DOHH2 (cell line): ENCODE measurements around the gene FLYWCH1.

Source experiments
- H3F3A ChIP-seq: fragments of 200-600 bp; sonication (generic), shearing (Covaris generic); 2 replicates; pipeline ENCODE4 v1.6.0; 2016; ENCODE audit warnings: antibody characterized with exemption, mild to moderate bottlenecking; ENCODE audit not compliant: control insufficient read depth, insufficient read depth
- H3K27ac ChIP-seq: fragments of 200-600 bp; sonication (generic); 2 replicates; pipeline ENCODE4 v1.5.1; 2014; ENCODE audit warnings: low read depth, mild to moderate bottlenecking, low read length, moderate library complexity
- H3K27me3 ChIP-seq: fragments of 200-600 bp; sonication (generic); 2 replicates; pipeline ENCODE4 v1.6.1; 2014; ENCODE audit warnings: mild to moderate bottlenecking, low read length, mixed read lengths; ENCODE audit not compliant: control insufficient read depth
- H3K36me3 ChIP-seq: fragments of 200-600 bp; sonication (generic); 2 replicates; pipeline ENCODE4 v1.6.1; 2014; ENCODE audit warnings: mild to moderate bottlenecking, low read length, moderate library complexity, mixed read lengths; ENCODE audit not compliant: control insufficient read depth
- H3K4me1 ChIP-seq: fragments of 200-600 bp; sonication (generic); 2 replicates; pipeline ENCODE4 v1.6.1; 2014; ENCODE audit warnings: mild to moderate bottlenecking, low read length, mixed read lengths; ENCODE audit not compliant: control insufficient read depth
- H3K4me2 ChIP-seq: fragments of 200-600 bp; sonication (generic); 2 replicates; pipeline ENCODE4 v1.6.0; 2014; ENCODE audit warnings: mild to moderate bottlenecking, low read length, moderate library complexity
- H3K4me3 ChIP-seq: fragments of 200-600 bp; sonication (generic); 2 replicates; pipeline ENCODE4 v1.5.1; 2014; ENCODE audit warnings: mild to moderate bottlenecking, low read length, mixed read lengths
- H3K79me2 ChIP-seq: fragments of 200-600 bp; sonication (generic); 2 replicates; pipeline ENCODE4 v1.6.1; 2014; ENCODE audit warnings: mild to moderate bottlenecking, low read length, mixed read lengths; ENCODE audit not compliant: control insufficient read depth
- H3K9me2 ChIP-seq: fragments of 200-600 bp; sonication (generic); replicated peaks from 2 replicates; pipeline ENCODE4 v1.6.1; 2014; ENCODE audit warnings: mild to moderate bottlenecking, low read length, mixed read lengths; ENCODE audit not compliant: control insufficient read depth
- H3K9me3 ChIP-seq: fragments of 200-600 bp; sonication (generic); 2 replicates; pipeline ENCODE4 v1.6.1; 2014; ENCODE audit warnings: antibody characterized with exemption, low read length, mixed read lengths; ENCODE audit not compliant: control insufficient read depth, insufficient read depth
- H4K20me1 ChIP-seq: fragments of 200-600 bp; sonication (generic); 2 replicates; pipeline ENCODE4 v1.6.0; 2014; ENCODE audit warnings: low read depth, mild to moderate bottlenecking, antibody characterized with exemption, low read length, moderate library complexity; ENCODE audit not compliant: control insufficient read depth, insufficient read depth
- EZH2phosphoT487 ChIP-seq: fragments of 200-600 bp; sonication (generic); IDR thresholded peaks from 2 replicates; pipeline ENCODE4 v1.6.1; 2017; ENCODE audit warnings: borderline replicate concordance, mild to moderate bottlenecking, antibody characterized with exemption, low read length, moderate library complexity, mixed read lengths
- TF ChIP-seq, protein P1 (sequence below): fragments of 200-600 bp; sonication (generic); IDR thresholded peaks from one replicate; pipeline ENCODE4 v1.5.1; 2014; ENCODE audit warnings: antibody characterized with exemption, mild to moderate bottlenecking, low read depth, low read length; ENCODE audit not compliant: poor library complexity, severe bottlenecking

FLYWCH1 gene

DNA sequence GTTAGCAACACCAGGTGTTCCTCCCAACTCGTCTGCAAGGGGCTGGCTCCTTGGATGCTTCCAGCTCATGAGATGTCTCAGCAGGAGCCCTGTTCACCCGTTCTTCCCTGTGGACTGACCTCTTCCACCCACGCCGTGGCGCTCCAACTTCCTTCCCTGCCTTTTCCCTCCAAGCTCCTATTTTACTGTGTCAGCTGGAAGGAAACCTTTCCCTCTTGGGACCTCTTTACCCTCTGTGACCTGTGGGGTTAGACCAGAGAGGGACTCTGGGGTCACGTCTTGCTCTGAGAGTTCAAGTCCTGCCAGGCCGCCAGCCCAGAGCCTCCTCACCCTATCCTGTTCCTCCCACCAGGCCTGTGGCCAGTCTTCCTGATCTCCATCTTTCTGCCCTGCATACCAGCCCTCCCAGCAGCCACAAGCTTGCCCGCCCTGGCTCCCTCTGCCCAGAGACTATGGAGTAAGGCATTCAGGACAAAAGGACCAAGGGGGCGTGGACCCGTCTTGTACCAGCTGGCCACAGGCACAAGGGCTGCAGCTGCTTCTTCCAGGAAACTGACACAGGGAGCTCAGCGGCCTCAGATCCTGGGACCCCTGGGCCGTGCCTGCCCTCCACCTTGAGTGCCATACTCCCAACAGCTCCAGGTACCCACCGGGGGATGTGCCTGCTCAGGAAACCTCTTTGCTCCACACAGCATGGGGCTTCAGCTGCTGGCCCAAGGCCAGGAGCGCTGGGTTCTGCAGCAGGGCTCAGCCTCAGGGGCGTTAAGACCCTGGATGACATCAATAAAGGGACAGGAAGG, 60.5 kb downstream of the FLYWCH1 start:
- TF ChIP-seq EZH2phosphoT487, result no peak
- TF ChIP-seq, protein P1, sequence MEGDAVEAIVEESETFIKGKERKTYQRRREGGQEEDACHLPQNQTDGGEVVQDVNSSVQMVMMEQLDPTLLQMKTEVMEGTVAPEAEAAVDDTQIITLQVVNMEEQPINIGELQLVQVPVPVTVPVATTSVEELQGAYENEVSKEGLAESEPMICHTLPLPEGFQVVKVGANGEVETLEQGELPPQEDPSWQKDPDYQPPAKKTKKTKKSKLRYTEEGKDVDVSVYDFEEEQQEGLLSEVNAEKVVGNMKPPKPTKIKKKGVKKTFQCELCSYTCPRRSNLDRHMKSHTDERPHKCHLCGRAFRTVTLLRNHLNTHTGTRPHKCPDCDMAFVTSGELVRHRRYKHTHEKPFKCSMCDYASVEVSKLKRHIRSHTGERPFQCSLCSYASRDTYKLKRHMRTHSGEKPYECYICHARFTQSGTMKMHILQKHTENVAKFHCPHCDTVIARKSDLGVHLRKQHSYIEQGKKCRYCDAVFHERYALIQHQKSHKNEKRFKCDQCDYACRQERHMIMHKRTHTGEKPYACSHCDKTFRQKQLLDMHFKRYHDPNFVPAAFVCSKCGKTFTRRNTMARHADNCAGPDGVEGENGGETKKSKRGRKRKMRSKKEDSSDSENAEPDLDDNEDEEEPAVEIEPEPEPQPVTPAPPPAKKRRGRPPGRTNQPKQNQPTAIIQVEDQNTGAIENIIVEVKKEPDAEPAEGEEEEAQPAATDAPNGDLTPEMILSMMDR, result no peak
- H4K20me1 ChIP-seq, result peaks cover 10% of the 10 kb centered on the region
- no peaks in the 10 kb centered on the region for H3K9me2 ChIP-seq
- peaks cover 86% of the 10 kb centered on the region for H3K36me3 ChIP-seq
- peaks cover 60% of the 10 kb centered on the region for H3K79me2 ChIP-seq
- H3K4me3 ChIP-seq, result peak overlapping the region; percentile 92; the same call in 1 of the 2 replicates
- no peaks in the 10 kb centered on the region for H3K9me3 ChIP-seq
- 0 out of 2 replicates have a peak overlapping the region, but pooled peaks have one; percentile 14 for H3K27ac ChIP-seq
- peaks cover 50% of the 10 kb centered on the region for H3K4me1 ChIP-seq
- peaks cover 20% of the 10 kb centered on the region for H3F3A ChIP-seq
- no peaks in the 10 kb centered on the region for H3K27me3 ChIP-seq
- H3K4me2 ChIP-seq, result peak overlapping the region; percentile 97

GRCh38 chr16:2973093-2973492, 61.4 kb downstream of the FLYWCH1 start:
- Histone ChIP-seq H3K4me2 (peak overlapping the region; percentile 97; the same call in 1 of the 2 replicates), H3K79me2 (peaks cover 66% of the 10 kb centered on the region), H3F3A (peaks cover 20% of the 10 kb centered on the region), H3K36me3 (peaks cover 86% of the 10 kb centered on the region), H3K4me3 (no peak overlapping the region), H3K27ac (no peak overlapping the region), H3K9me2 (no peaks in the 10 kb centered on the region), H3K9me3 (no peaks in the 10 kb centered on the region), H3K27me3 (no peaks in the 10 kb centered on the region), H3K4me1 (peaks cover 50% of the 10 kb centered on the region), H4K20me1 (peaks cover 16% of the 10 kb centered on the region)
- TF ChIP-seq EZH2phosphoT487, result no peak
- TF ChIP-seq, protein P1, result no peak

GRCh38 chr16:2973605-2974318, 62.0 kb downstream of the FLYWCH1 start:
- no peak overlapping the region for H3K4me2 ChIP-seq
- H3K27me3 ChIP-seq, result no peaks in the 10 kb centered on the region
- H3K27ac ChIP-seq, result no peak overlapping the region
- TF ChIP-seq, protein P1, result no peak
- no peak for TF ChIP-seq EZH2phosphoT487
- H3F3A ChIP-seq, result peaks cover 17% of the 10 kb centered on the region
- H3K36me3 ChIP-seq, result peaks cover 92% of the 10 kb centered on the region
- H4K20me1 ChIP-seq, result peaks cover 16% of the 10 kb centered on the region
- peaks cover 49% of the 10 kb centered on the region for H3K4me1 ChIP-seq
- no peaks in the 10 kb centered on the region for H3K9me2 ChIP-seq
- H3K9me3 ChIP-seq, result no peaks in the 10 kb centered on the region
- no peak overlapping the region for H3K4me3 ChIP-seq
- H3K79me2 ChIP-seq, result peaks cover 73% of the 10 kb centered on the region
